Lower leg skin (tissue), 3 donors: ENCODE results near the gene SERINC5.

Experiments used
- CTCF ChIP-seq, 3 donors: fragments of 450-650 bp; IDR thresholded peaks; one replicate each; pipeline ENCODE4 v1.5.1; 2016; ENCODE audit warnings: antibody characterized with exemption in 3 of 3, mild to moderate bottlenecking in 3 of 3, moderate library complexity in 2 of 3
- POLR2A ChIP-seq, 2 donors: fragments of 450-650 bp; IDR thresholded peaks; one replicate each; pipeline ENCODE4 v1.6.1; 2016 to 2017; ENCODE audit warnings: antibody characterized with exemption in 2 of 2, mild to moderate bottlenecking in 1 of 2, moderate library complexity in 1 of 2

GRCh38 chr5:80229902-80230255 is 26.0 kb downstream of the SERINC5 start:
- TF ChIP-seq POLR2A (IDR thresholded peaks at IDR 0.05) (no peak), CTCF (IDR thresholded peaks at IDR 0.05) (no peak)
